ENCODE measurements around the gene AFAP1L1. TPM values are rescaled to one million over a fixed set of nuclear protein-coding genes. Genes with fewer than 3 reads are reported as not detected.

Gene AFAP1L1
- total RNA-seq, 1 donor = 1.1 TPM

DNA sequence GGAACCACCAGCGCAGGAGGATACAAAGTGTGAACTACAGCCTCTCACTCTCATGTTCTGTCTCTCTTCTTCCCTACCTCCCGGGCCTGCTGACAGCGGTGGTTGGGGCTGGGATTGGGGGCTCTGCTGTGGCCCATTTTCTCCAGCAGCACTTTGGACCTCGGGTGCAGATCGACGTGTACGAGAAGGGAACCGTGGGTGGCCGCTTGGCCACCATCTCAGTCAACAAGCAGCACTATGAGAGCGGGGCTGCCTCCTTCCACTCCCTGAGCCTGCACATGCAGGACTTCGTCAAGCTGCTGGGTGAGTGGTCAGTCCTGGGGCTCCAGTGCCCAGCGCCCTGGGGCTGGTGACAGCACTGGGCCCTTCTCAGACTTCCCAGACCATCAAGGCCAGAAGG is 90.9 kb downstream of the AFAP1L1 start:
- H3K27me3 ChIP-seq (ENCODE audit: insufficient read depth, low read length) = no peaks in the 10 kb centered on the region
- H2AFZ ChIP-seq (ENCODE audit: low read length) = no peak overlapping the region
- H4K20me1 ChIP-seq (ENCODE audit: insufficient read depth, low read length) = no peaks in the 10 kb centered on the region
- peaks cover 9% of the 10 kb centered on the region for H3K4me1 ChIP-seq (ENCODE audit: insufficient read depth, low read length)
- no peaks in the 10 kb centered on the region for H3K9me3 ChIP-seq (ENCODE audit: low read depth, low read length)
- TF ChIP-seq, protein P1, sequence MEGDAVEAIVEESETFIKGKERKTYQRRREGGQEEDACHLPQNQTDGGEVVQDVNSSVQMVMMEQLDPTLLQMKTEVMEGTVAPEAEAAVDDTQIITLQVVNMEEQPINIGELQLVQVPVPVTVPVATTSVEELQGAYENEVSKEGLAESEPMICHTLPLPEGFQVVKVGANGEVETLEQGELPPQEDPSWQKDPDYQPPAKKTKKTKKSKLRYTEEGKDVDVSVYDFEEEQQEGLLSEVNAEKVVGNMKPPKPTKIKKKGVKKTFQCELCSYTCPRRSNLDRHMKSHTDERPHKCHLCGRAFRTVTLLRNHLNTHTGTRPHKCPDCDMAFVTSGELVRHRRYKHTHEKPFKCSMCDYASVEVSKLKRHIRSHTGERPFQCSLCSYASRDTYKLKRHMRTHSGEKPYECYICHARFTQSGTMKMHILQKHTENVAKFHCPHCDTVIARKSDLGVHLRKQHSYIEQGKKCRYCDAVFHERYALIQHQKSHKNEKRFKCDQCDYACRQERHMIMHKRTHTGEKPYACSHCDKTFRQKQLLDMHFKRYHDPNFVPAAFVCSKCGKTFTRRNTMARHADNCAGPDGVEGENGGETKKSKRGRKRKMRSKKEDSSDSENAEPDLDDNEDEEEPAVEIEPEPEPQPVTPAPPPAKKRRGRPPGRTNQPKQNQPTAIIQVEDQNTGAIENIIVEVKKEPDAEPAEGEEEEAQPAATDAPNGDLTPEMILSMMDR (IDR thresholded peaks at IDR 0.05; ENCODE audit: extremely low read depth, low read depth, low read length) = no peak
- no peak overlapping the region for H3K4me3 ChIP-seq (ENCODE audit: insufficient read depth, low read length)
- no peak overlapping the region for H3K27ac ChIP-seq (ENCODE audit: low read depth, low read length)
- H3K4me2 ChIP-seq (ENCODE audit: insufficient read depth, low read length) = no peak overlapping the region
- no peaks in the 10 kb centered on the region for H3K79me2 ChIP-seq (ENCODE audit: insufficient read depth, low read length)
- DNase-seq (ENCODE audit: insufficient read length, low spot score, missing footprints) = no peak
- H3K36me3 ChIP-seq (ENCODE audit: insufficient read depth, low read length) = no peaks in the 10 kb centered on the region

DNA sequence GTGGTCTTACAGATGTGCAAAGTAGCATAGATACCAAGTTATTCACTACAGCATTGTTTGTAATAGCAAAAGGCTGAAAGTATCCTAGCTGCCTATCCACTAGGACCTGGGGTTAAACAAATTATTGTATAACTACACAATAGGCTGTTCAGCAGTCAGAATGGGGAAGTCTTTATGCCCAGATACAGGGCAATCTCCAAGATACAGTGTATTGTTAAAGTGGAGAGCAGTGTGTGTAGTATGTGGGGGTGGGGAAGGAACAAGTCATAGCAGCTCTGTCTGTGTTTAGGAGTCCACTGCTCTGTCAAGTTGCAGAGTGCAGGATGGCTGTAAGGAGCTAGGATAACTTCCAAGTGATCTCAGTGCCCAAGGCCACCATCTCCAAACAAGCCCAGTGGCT is 91.7 kb downstream of the AFAP1L1 start:
- no peak overlapping the region for H3K4me3 ChIP-seq (ENCODE audit: insufficient read depth, low read length)
- H3K79me2 ChIP-seq (ENCODE audit: insufficient read depth, low read length) = no peaks in the 10 kb centered on the region
- H3K9me3 ChIP-seq (ENCODE audit: low read depth, low read length) = no peaks in the 10 kb centered on the region
- H3K4me2 ChIP-seq (ENCODE audit: insufficient read depth, low read length) = no peak overlapping the region
- no peaks in the 10 kb centered on the region for H3K27me3 ChIP-seq (ENCODE audit: insufficient read depth, low read length)
- H3K27ac ChIP-seq (ENCODE audit: low read depth, low read length) = no peak overlapping the region
- no peak for DNase-seq (ENCODE audit: insufficient read length, low spot score, missing footprints)
- no peaks in the 10 kb centered on the region for H3K36me3 ChIP-seq (ENCODE audit: insufficient read depth, low read length)
- no peaks in the 10 kb centered on the region for H4K20me1 ChIP-seq (ENCODE audit: insufficient read depth, low read length)
- peaks cover 5% of the 10 kb centered on the region for H3K4me1 ChIP-seq (ENCODE audit: insufficient read depth, low read length)
- TF ChIP-seq, protein P1 (IDR thresholded peaks at IDR 0.05; ENCODE audit: extremely low read depth, low read depth, low read length) = no peak
- no peak overlapping the region for H2AFZ ChIP-seq (ENCODE audit: low read length)

DNA sequence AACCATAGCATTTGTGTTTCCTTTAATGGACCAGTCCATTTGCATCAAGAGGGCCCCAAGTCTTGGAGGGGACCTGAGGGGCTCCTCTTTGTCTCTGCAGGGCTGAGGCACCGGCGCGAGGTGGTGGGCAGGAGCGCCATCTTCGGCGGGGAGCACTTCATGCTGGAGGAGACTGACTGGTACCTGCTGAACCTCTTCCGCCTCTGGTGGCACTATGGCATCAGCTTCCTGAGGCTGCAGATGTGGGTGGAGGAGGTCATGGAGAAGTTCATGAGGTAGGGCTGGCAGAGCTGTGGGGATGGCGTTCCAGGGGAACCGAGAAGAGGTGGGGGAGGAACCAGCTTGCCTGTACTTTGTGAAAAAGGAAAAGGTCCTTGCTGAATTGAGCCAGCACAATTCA is 92.3 kb downstream of the AFAP1L1 start:
- H2AFZ ChIP-seq (ENCODE audit: low read length) = no peak overlapping the region
- H3K27me3 ChIP-seq (ENCODE audit: insufficient read depth, low read length) = no peaks in the 10 kb centered on the region
- H4K20me1 ChIP-seq (ENCODE audit: insufficient read depth, low read length) = no peaks in the 10 kb centered on the region
- H3K4me2 ChIP-seq (ENCODE audit: insufficient read depth, low read length) = no peak overlapping the region
- DNase-seq (ENCODE audit: insufficient read length, low spot score, missing footprints) = no peak
- H3K79me2 ChIP-seq (ENCODE audit: insufficient read depth, low read length) = no peaks in the 10 kb centered on the region
- H3K27ac ChIP-seq (ENCODE audit: low read depth, low read length) = no peak overlapping the region
- H3K4me1 ChIP-seq (ENCODE audit: insufficient read depth, low read length) = no peaks in the 10 kb centered on the region
- H3K9me3 ChIP-seq (ENCODE audit: low read depth, low read length) = no peaks in the 10 kb centered on the region
- TF ChIP-seq, protein P1 (IDR thresholded peaks at IDR 0.05; ENCODE audit: extremely low read depth, low read depth, low read length) = no peak
- H3K4me3 ChIP-seq (ENCODE audit: insufficient read depth, low read length) = no peak overlapping the region
- H3K36me3 ChIP-seq (ENCODE audit: insufficient read depth, low read length) = no peaks in the 10 kb centered on the region

DNA sequence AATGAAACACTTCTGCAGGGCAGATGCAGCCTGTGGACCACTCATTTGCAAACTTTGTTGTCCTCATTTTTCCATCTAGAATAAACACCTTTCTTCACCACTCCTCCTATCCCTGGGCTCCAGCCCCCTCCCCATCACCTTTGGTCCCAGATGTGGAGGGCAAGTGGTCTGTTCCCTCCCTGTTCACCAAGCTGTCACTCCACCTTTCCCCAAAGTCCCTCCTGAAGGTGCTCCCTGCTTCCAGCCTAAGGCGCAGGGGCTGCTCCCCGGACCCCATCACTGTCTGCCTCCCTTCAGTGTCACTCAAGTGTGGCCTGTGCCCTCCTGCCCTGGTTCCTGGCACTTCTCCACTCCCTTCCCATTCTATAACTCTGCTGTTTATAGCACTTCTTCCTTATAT is 93.1 kb downstream of the AFAP1L1 start:
- no peaks in the 10 kb centered on the region for H3K36me3 ChIP-seq (ENCODE audit: insufficient read depth, low read length)

More for the DNA sequence above, 93.1 kb downstream of the AFAP1L1 start:
- H2AFZ ChIP-seq (ENCODE audit: low read length) = no peak overlapping the region
- TF ChIP-seq, protein P1 (IDR thresholded peaks at IDR 0.05; ENCODE audit: extremely low read depth, low read depth, low read length) = no peak
- no peaks in the 10 kb centered on the region for H3K79me2 ChIP-seq (ENCODE audit: insufficient read depth, low read length)
- H3K4me3 ChIP-seq (ENCODE audit: insufficient read depth, low read length) = no peak overlapping the region
- no peak overlapping the region for H3K4me2 ChIP-seq (ENCODE audit: insufficient read depth, low read length)
- no peak overlapping the region for H3K27ac ChIP-seq (ENCODE audit: low read depth, low read length)
- H4K20me1 ChIP-seq (ENCODE audit: insufficient read depth, low read length) = no peaks in the 10 kb centered on the region
- H3K9me3 ChIP-seq (ENCODE audit: low read depth, low read length) = no peaks in the 10 kb centered on the region
- no peaks in the 10 kb centered on the region for H3K4me1 ChIP-seq (ENCODE audit: insufficient read depth, low read length)
- H3K27me3 ChIP-seq (ENCODE audit: insufficient read depth, low read length) = no peaks in the 10 kb centered on the region
- no peak for DNase-seq (ENCODE audit: insufficient read length, low spot score, missing footprints)
